Erythroblast (primary cell): ENCODE measurements around the gene MNT.

Experiments
- GATA1 ChIP-seq: IDR thresholded peaks from 2 replicates; pipeline ENCODE4 v1.6.1; 2011; ENCODE audit warnings: low read depth, mild to moderate bottlenecking, control low read depth, low read length, moderate library complexity
- POLR2A ChIP-seq: IDR thresholded peaks from 2 replicates; pipeline ENCODE4 v1.6.1; 2011; ENCODE audit warnings: mild to moderate bottlenecking, low read length

DNA sequence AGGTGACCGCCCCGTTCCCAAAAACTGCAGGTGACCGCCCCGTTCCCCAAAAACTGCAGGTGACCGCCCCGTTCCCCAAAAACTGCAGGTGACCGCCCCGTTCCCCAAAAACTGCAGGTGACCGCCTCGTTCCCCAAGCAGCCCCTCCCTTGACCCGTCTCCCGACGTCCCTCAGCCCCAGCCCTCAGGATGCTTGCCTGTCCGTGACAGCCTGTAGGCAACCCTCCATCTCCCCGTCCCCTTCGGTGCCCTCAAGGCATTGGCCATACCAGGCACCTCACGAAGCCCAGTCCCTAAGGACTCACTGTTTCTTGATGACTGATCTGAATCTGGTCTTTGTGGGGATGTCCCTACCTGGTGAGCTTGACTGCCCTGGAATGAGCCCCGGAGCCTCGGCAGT, 38.4 kb downstream of the MNT start:
- TF ChIP-seq POLR2A = no peak
- no peak for TF ChIP-seq GATA1
